ENCODE measurements around the gene NF2. TPM values are rescaled to one million over a fixed set of nuclear protein-coding genes. Genes with fewer than 3 reads are reported as not detected.
A peak's percentile ranks its signal among the peaks of the same experiment; 100 is the strongest.

Gene NF2
- total RNA-seq, 3 donors from 2014 or later (not counting 1 experiment from before 2014, with no cell fraction given) = 32.4 to 43.8 (median 39.6) TPM

- peaks cover 6% of the 10 kb centered on the region for H3K36me3 Mint-ChIP-seq
Measured at GRCh38 chr22:29747832-29748231, 144.4 kb downstream of the NF2 start.

More at GRCh38 chr22:29747832-29748231, 144.4 kb downstream of the NF2 start:
- H3K4me1 ChIP-seq (ENCODE audit: control insufficient read depth, insufficient read depth, low read length) = peaks cover 18% of the 10 kb centered on the region
- H3K9me3 ChIP-seq (ENCODE audit: control insufficient read depth, insufficient read depth, low read length) = no peaks in the 10 kb centered on the region
- H3K36me3 ChIP-seq (ENCODE audit: control insufficient read depth, insufficient read depth, low read length) = peaks cover 27% of the 10 kb centered on the region
- WGBS (ENCODE audit: insufficient coverage) = 96% methylated on average over 7 of the region's 7 CpGs
- H3K4me3 ChIP-seq (ENCODE audit: low read length) = no peak overlapping the region
- DNase-seq = no peak
- ATAC-seq = no peak
- peak overlapping the region in 1 of 2 donors; percentile 7 for H3K27ac Mint-ChIP-seq
- no peaks in the 10 kb centered on the region for H3K27me3 Mint-ChIP-seq (ENCODE audit: low read depth in 2 of 2)
- no peak for TF ChIP-seq CTCF (IDR thresholded peaks at IDR 0.05)
- no peak overlapping the region for H3K27ac ChIP-seq (ENCODE audit: low read length)
- intact Hi-C loops (cut with micrococcal nuclease) = no loop called here
- H3K4me1 Mint-ChIP-seq = peaks cover 23 to 33% of the 10 kb centered on the region in 2 donors
- H3K27me3 ChIP-seq (ENCODE audit: control insufficient read depth, insufficient read depth, low read length) = no peaks in the 10 kb centered on the region
- H3K9me3 Mint-ChIP-seq = no peaks in the 10 kb centered on the region
- no peak overlapping the region for H3K4me3 Mint-ChIP-seq

Other genes starting within 250 kb of the NF2 start
- gene AP1B1, start 215.1 kb upstream of the NF2 start, total RNA-seq = 10 to 100 TPM; 54.0 to 56.1 (median 54.3) TPM
- gene RFPL1, start 165.1 kb upstream of the NF2 start, total RNA-seq = not detected
- gene NEFH, start 123.4 kb upstream of the NF2 start, total RNA-seq = under 1 TPM; 0.09 to 0.48 (median 0.12) TPM
- 10 to 100 TPM; 42.4 to 62.5 (median 52.6) TPM for gene THOC5, start 49.9 kb upstream of the NF2 start, total RNA-seq
- gene NIPSNAP1, start 22.5 kb upstream of the NF2 start, total RNA-seq = 10 to 100 TPM; 22.4 to 25.3 (median 24.8) TPM
- under 1 TPM; 0.35 to 0.93 (median 0.54) TPM for gene CABP7, start 116.4 kb downstream of the NF2 start, total RNA-seq
- 10 to 100 TPM; 15.9 to 20.0 (median 16.0) TPM for gene ZMAT5, start 163.4 kb downstream of the NF2 start, total RNA-seq
- 10 to 100 TPM; 33.6 to 40.8 (median 35.4) TPM for gene UQCR10, start 163.7 kb downstream of the NF2 start, total RNA-seq
- 100 to 1,000 TPM; 102 to 130 (median 128) TPM for gene ASCC2, start 234.6 kb downstream of the NF2 start, total RNA-seq

All from natural killer cell (primary cell).